COR-L47 (cell line): Measurements from ENCODE around the gene IFIT1B.
A peak's percentile ranks its signal among the peaks of the same experiment; 100 is the strongest.

Source experiments
- DNase-seq: peaks from one replicate; lab custom pipeline; 2025; lab: John Stamatoyannopoulos, UW

Gene IFIT1B

DNA sequence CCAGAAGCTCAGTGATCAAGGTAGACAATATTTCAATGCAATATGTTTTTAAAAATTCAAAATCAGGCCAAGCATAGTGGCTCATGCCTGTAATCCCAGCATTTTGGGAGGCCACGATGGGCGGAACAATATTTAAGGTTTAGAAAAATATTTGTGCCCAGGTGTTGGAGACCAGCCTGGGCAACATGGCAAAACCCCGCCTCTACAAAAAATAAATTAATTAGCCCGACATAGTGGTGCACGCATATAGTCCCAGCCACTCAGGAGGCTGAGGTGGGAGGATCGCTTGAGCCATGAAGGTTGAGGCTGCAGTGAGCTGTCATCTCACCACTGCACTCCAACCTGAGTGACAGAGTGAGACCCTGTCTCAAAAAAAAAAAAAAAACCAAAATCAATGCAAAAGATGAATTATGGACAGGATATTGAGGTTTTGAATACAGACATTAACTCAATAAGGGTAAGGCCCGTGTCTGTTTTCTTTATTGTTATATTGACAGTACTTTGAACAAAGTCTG, 35.6 kb downstream of the IFIT1B start:
- no peak for DNase-seq

DNA sequence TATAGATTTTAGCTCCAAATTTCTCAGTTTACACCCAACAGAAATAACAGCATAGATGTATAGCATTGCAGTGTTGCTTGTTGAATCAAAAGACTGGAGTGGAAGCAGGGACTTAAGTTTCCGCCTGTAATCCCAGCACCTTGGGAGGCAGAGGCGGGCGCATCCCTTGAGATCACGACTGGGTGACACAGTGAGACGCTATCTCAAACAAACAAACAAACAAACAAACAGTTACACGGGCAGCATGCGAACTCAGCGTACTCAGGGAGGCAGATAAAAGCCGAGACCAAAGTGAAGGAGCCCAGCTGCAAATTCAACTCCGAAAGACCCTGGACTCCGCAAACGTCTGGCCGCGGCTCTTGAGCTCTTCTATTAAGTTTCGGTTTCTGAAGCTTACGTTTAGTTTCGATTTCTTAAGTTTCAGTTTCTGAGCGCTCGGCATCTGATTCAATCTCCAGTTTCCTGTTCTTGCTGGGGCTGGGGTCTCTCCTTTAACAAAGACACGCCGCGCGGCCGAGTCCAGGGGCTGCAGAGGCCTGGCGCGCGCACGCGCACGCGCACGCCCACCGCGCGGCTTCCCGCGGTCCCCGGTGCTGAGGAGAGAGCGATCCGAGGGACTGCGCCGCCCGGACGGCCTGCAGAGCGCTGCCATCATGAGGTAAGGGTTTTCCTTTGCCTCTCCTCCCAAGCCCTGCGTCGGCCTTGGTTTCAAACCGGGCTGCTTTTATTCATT, 36.5 kb downstream of the IFIT1B start, which contains the start of gene IFIT5:
TSS of gene IFIT5 (plus strand) at position 423 of the 733 bp plus-strand sequence. CDS start at position 654, 231 bp downstream.
- peak; percentile 47 for DNase-seq

DNA sequence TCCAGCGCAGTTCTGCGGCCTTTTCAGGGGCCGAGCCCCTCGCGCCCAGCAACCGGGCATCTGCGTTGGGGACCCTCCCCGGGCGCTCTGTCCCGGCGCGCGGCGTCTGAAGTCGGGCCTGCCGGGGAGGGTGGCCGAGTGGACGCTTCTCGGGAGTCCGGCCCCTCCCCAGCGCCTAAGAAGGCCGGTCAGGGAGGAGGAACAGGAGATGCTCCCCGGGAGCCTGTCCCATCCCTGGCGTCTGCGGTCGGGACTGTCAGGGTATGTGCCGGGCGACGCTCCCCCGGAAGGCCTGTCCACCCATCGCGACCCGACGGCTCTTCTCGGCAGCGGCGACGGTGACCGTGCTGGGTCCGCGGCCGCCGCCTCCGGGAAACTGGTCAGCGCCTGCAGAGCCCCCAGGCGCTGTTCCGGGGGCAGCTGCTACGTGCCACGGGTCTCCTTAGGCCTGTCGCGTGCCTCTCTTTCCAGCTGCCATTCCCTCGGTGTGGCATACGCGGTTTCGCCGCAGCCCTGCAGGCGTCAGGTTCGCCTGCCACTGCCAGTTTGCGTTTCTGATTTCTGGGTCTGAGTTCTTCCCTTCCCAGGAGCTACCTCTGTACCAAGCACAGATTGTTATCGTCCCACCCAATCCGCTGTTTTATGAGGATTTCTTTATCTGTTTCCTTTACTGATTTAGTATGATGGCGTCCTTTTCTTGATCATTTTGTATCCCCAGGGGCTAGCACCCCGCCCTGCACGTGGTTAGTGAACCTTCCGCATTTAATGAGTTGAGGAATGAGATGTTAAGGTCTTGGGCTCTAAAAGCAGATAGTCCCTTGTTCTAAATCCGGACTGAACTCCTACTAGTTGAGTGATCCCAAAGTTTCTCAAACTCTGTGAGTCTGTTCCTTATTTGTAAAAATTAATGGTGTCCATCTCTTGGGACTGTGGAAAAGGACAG, 37.3 kb downstream of the IFIT1B start:
- DNase-seq, result no peak

DNA sequence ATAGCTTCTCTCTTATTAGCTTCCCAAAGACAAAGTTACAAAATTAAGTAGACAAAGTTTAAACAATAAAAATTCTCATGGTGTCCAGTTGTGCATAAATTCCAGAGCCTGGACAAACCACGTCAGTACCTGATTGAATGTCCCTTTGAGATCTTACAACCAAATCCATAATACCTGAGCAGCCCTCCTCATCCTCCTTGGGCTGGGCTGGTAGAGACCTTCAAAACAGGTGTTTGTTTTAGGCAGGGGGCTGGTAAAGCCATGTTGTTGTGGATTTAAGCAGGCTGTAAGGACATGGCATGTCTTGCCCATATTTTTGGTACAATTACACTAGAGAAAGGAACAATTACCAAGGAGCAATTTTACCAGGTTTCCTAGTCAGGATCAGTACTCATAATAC, 38.6 kb downstream of the IFIT1B start:
- no peak for DNase-seq

DNA sequence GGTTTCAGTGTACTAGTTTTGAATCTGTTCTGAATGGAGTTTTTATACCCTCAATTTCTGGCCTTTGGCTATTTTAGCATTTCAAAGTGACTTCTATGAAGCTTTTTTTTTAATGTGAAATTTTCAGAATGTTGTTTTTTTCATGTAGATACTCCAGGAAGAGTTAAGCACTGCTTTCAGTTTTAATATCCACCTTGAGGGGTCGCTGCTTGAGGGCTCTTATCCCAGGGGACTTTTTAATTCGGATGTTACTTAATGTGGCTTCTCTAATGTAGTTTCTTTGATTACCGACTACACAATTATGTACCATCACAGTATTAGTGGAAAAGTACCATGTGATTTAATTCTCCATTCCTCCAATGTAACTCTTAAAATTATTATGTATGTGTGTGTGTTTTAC, 41.7 kb downstream of the IFIT1B start:
- no peak for DNase-seq

DNA sequence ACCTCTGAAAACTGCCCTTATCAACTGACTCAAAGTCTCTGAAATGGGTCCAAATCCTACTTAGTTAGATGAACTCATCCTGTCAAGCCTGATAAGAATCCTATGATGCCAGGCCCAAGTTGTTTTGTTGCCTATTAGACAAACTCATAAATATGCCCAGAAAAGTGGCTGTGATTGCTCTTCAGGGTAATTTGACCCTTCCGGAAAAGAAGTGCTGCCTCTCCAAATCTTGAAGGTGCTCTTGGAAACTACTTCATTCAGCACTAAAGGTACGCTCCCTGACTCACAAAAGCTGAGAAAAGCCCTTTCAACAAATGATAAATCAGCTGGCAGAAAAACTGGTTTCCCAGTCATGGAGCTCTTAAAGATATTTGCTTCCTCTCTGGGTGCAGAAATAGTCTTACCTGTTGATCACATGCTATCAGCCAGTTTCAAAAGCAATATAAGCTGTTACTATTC, 43.2 kb downstream of the IFIT1B start:
- DNase-seq, result no peak

DNA sequence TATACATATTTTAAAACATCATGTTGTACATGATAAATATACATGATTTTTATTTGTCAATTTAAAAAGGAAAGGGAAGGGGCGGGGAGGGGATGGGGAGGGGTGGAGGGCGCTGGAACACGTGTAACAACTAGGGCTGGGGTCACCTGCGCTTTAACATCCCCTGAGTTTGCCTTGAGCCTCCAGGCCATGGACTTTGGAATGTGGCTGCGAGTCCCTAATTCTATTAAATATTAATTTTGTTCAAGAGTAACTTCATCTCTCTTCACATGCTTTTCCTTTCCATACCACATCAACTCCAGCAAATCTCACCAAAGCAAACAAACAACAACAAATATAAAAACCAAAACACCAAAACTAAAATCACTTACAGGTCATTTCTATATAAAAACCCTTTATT, 47.1 kb downstream of the IFIT1B start:
- DNase-seq, result no peak

DNA sequence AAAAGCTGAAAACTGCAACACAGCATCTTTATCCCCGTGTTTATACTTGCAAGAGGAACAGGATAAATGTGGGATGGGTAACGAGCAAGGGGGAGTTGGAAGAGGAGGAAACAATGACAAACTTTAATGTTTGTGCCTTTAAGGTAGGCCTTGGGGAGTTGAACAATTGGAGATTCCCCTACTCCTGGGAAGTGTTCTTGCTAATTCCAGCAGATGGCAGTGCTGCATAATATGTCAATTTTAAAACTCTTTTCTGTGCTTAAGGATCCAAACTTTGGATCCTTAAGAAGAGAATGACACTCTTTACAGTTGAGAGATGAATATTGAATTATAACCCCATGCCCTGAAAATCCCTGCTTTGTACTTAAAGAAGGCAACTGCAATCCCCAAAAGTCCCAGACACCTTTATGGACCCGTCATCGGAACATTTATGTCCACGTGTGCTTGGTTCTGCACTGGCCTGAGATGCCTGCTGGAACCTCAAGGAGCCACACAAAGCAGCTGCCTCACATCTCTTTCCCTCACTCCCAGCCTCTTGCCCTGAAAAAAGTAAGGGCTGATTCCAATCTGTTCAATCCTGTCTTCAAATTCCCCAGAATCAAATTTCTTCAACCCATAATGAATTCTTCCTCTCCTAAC, 48.5 kb downstream of the IFIT1B start:
- no peak for DNase-seq

DNA sequence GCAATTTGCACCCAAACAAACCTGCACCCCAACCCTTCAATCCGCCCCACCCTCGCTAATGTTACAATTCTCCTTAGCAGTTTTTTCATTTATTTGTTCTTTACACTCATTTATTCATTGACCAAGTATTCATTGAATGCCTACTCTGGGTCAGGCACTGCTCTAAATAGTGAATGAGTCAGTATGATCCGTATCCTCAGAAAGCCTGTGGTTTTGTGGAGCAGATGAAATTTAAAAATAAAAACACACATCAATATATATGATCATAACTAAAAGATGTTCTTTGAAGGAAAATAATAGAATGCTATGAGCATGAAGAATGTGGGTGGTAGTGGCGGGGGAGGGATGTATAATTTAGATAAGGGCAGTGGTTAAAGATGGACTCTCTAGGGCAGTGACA, 49.8 kb downstream of the IFIT1B start:
- no peak for DNase-seq

DNA sequence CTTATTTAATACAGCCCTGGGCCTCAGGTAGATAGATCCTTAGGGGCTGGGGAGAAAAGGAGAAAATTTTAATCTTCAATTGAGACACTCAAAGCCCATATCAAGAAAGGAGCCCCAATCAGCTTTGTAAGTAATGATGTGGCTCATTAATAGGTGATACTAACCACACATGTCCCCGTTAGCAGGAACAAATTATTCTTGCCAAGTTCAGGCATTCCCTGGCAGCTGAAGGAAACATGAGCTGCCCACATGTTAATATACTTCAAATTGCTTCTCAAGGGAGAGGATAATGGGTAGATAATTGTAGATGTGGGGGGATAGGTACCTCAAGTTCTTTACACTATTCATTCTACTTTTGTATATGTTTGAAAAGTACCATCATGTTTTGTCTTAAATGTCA, 51.0 kb downstream of the IFIT1B start:
- no peak for DNase-seq

DNA sequence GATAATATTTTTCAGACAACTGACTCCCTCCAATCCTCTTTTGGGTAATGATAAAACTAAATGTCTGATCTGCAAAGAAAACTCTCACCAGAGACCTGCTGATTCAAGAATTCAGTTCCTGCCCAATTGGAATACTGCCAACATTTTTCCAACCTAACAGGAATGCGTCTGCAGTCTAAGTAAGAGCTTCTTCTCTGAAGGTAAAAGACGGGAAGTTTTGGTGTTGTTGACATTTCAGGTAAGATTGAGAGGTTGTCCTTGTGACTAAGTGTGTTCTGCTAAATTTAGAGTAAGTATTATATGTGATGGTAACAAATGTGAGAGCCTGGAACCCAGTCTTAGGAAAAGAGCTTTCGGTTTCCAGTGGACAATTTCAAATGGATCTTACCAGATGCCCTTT, 54.1 kb downstream of the IFIT1B start:
- no peak for DNase-seq
